ENCODE data around the gene NPBWR2.

Gene NPBWR2

GRCh38 chr20:64115171-64115911, 8.0 kb upstream of the NPBWR2 start:
- Histone ChIP-seq H3K4me1 (ENCODE audit: control insufficient read depth, insufficient read depth, low read length) (no peaks in the 10 kb centered on the region), H3K4me3 (ENCODE audit: low read depth, low read length) (no peak overlapping the region), H3K27me3 (ENCODE audit: control insufficient read depth, insufficient read depth, low read length) (no peaks in the 10 kb centered on the region), H3K27ac (ENCODE audit: low read depth, low read length) (no peak overlapping the region), H3K36me3 (ENCODE audit: control insufficient read depth, insufficient read depth, low read length) (no peaks in the 10 kb centered on the region), H3K9ac (ENCODE audit: low read depth, low read length) (no peak overlapping the region), H3K9me3 (ENCODE audit: control insufficient read depth, insufficient read depth, low read length) (peaks cover 6% of the 10 kb centered on the region; the same call in 1 of the 2 replicates)

GRCh38 chr20:64114356-64114971, 7.1 kb upstream of the NPBWR2 start:
- H3K9me3 ChIP-seq (ENCODE audit: control insufficient read depth, insufficient read depth, low read length), result 0 out of 2 replicates have a peak, but pooled peaks cover 4% of the 10 kb centered on the region
- H3K4me3 ChIP-seq (ENCODE audit: low read depth, low read length), result no peak overlapping the region
- no peaks in the 10 kb centered on the region for H3K4me1 ChIP-seq (ENCODE audit: control insufficient read depth, insufficient read depth, low read length)
- H3K9ac ChIP-seq (ENCODE audit: low read depth, low read length), result no peak overlapping the region
- no peaks in the 10 kb centered on the region for H3K36me3 ChIP-seq (ENCODE audit: control insufficient read depth, insufficient read depth, low read length)
- no peak overlapping the region for H3K27ac ChIP-seq (ENCODE audit: low read depth, low read length)
- no peaks in the 10 kb centered on the region for H3K27me3 ChIP-seq (ENCODE audit: control insufficient read depth, insufficient read depth, low read length)

- Histone ChIP-seq H3K4me3 (ENCODE audit: low read depth, low read length) (no peak overlapping the region), H3K27me3 (ENCODE audit: control insufficient read depth, insufficient read depth, low read length) (no peaks in the 10 kb centered on the region), H3K9ac (ENCODE audit: low read depth, low read length) (no peak overlapping the region), H3K36me3 (ENCODE audit: control insufficient read depth, insufficient read depth, low read length) (no peaks in the 10 kb centered on the region), H3K4me1 (ENCODE audit: control insufficient read depth, insufficient read depth, low read length) (no peaks in the 10 kb centered on the region), H3K27ac (ENCODE audit: low read depth, low read length) (no peak overlapping the region), H3K9me3 (ENCODE audit: control insufficient read depth, insufficient read depth, low read length) (no peaks in the 10 kb centered on the region)
Observed at GRCh38 chr20:64113796-64114355, 6.5 kb upstream of the NPBWR2 start.

GRCh38 chr20:64113444-64113775, 6.0 kb upstream of the NPBWR2 start:
- Histone ChIP-seq H3K27ac (ENCODE audit: low read depth, low read length) (no peak overlapping the region), H3K4me1 (ENCODE audit: control insufficient read depth, insufficient read depth, low read length) (no peaks in the 10 kb centered on the region), H3K36me3 (ENCODE audit: control insufficient read depth, insufficient read depth, low read length) (no peaks in the 10 kb centered on the region), H3K4me3 (ENCODE audit: low read depth, low read length) (no peak overlapping the region), H3K9ac (ENCODE audit: low read depth, low read length) (no peak overlapping the region), H3K9me3 (ENCODE audit: control insufficient read depth, insufficient read depth, low read length) (no peaks in the 10 kb centered on the region), H3K27me3 (ENCODE audit: control insufficient read depth, insufficient read depth, low read length) (no peaks in the 10 kb centered on the region)

- Histone ChIP-seq H3K9me3 (ENCODE audit: control insufficient read depth, insufficient read depth, low read length) (no peaks in the 10 kb centered on the region), H3K4me3 (ENCODE audit: low read depth, low read length) (no peak overlapping the region), H3K9ac (ENCODE audit: low read depth, low read length) (no peak overlapping the region), H3K27me3 (ENCODE audit: control insufficient read depth, insufficient read depth, low read length) (no peaks in the 10 kb centered on the region), H3K36me3 (ENCODE audit: control insufficient read depth, insufficient read depth, low read length) (no peaks in the 10 kb centered on the region), H3K4me1 (ENCODE audit: control insufficient read depth, insufficient read depth, low read length) (no peaks in the 10 kb centered on the region), H3K27ac (ENCODE audit: low read depth, low read length) (no peak overlapping the region)
Observed at GRCh38 chr20:64112691-64113443, 5.5 kb upstream of the NPBWR2 start.

- Histone ChIP-seq H3K4me1 (ENCODE audit: control insufficient read depth, insufficient read depth, low read length) (no peaks in the 10 kb centered on the region), H3K36me3 (ENCODE audit: control insufficient read depth, insufficient read depth, low read length) (no peaks in the 10 kb centered on the region), H3K4me3 (ENCODE audit: low read depth, low read length) (no peak overlapping the region), H3K27ac (ENCODE audit: low read depth, low read length) (no peak overlapping the region), H3K9ac (ENCODE audit: low read depth, low read length) (no peak overlapping the region), H3K9me3 (ENCODE audit: control insufficient read depth, insufficient read depth, low read length) (no peaks in the 10 kb centered on the region), H3K27me3 (ENCODE audit: control insufficient read depth, insufficient read depth, low read length) (no peaks in the 10 kb centered on the region)
Observed at GRCh38 chr20:64111841-64112641, 4.7 kb upstream of the NPBWR2 start.

- no peak overlapping the region for H3K9ac ChIP-seq (ENCODE audit: low read depth, low read length)
- no peak overlapping the region for H3K27ac ChIP-seq (ENCODE audit: low read depth, low read length)
- H3K9me3 ChIP-seq (ENCODE audit: control insufficient read depth, insufficient read depth, low read length), result no peaks in the 10 kb centered on the region
- H3K36me3 ChIP-seq (ENCODE audit: control insufficient read depth, insufficient read depth, low read length), result no peaks in the 10 kb centered on the region
- H3K4me1 ChIP-seq (ENCODE audit: control insufficient read depth, insufficient read depth, low read length), result no peaks in the 10 kb centered on the region
- H3K27me3 ChIP-seq (ENCODE audit: control insufficient read depth, insufficient read depth, low read length), result no peaks in the 10 kb centered on the region
- H3K4me3 ChIP-seq (ENCODE audit: low read depth, low read length), result no peak overlapping the region
Observed at GRCh38 chr20:64110411-64111068, 3.2 kb upstream of the NPBWR2 start.

GRCh38 chr20:64109831-64110391, 2.5 kb upstream of the NPBWR2 start:
- Histone ChIP-seq H3K27ac (ENCODE audit: low read depth, low read length) (no peak overlapping the region), H3K4me3 (ENCODE audit: low read depth, low read length) (no peak overlapping the region), H3K9ac (ENCODE audit: low read depth, low read length) (no peak overlapping the region), H3K27me3 (ENCODE audit: control insufficient read depth, insufficient read depth, low read length) (no peaks in the 10 kb centered on the region), H3K4me1 (ENCODE audit: control insufficient read depth, insufficient read depth, low read length) (no peaks in the 10 kb centered on the region), H3K36me3 (ENCODE audit: control insufficient read depth, insufficient read depth, low read length) (no peaks in the 10 kb centered on the region), H3K9me3 (ENCODE audit: control insufficient read depth, insufficient read depth, low read length) (no peaks in the 10 kb centered on the region)

- H3K9ac ChIP-seq (ENCODE audit: low read depth, low read length), result no peak overlapping the region
- no peak overlapping the region for H3K4me3 ChIP-seq (ENCODE audit: low read depth, low read length)
- no peak overlapping the region for H3K27ac ChIP-seq (ENCODE audit: low read depth, low read length)
- no peaks in the 10 kb centered on the region for H3K4me1 ChIP-seq (ENCODE audit: control insufficient read depth, insufficient read depth, low read length)
- H3K9me3 ChIP-seq (ENCODE audit: control insufficient read depth, insufficient read depth, low read length), result no peaks in the 10 kb centered on the region
- no peaks in the 10 kb centered on the region for H3K36me3 ChIP-seq (ENCODE audit: control insufficient read depth, insufficient read depth, low read length)
- H3K27me3 ChIP-seq (ENCODE audit: control insufficient read depth, insufficient read depth, low read length), result no peaks in the 10 kb centered on the region
Observed at GRCh38 chr20:64108731-64109681, 1.6 kb upstream of the NPBWR2 start.

Data from HUES48 (cell line).